SK-N-SH (cell line): ENCODE results near the gene ZSWIM7. TPM values are rescaled to one million over a fixed set of nuclear protein-coding genes. Genes with fewer than 3 reads are reported as not detected.

ENCODE experiments used
- CTCF ChIA-PET: fragments of 300-600, 350-600 bp; formaldehyde crosslinking; extraction: SDS; loops from one replicate; lab custom pipeline; 2021; lab: Yijun Ruan, JAX
- POLR2A ChIA-PET: fragments of 350-600 bp; sonication (Branson Sonifier 250); formaldehyde crosslinking; extraction: SDS; loops from one replicate; lab custom pipeline; 2020; ENCODE audit warnings: antibody characterized with exemption, inconsistent platforms; lab: Yijun Ruan, JAX
- DNase-seq: peaks from one replicate; pipeline ENCODE4 v3.0.0; 2012
- H2AFZ ChIP-seq: fragments of 200-600 bp; sonication (generic); 2 replicates; pipeline ENCODE4 v1.8.1; 2016; ENCODE audit warnings: antibody characterized with exemption, mild to moderate bottlenecking, low read depth
- H3F3A ChIP-seq: fragments of 200-600 bp; sonication (generic); replicated peaks from 2 replicates; pipeline ENCODE3; 2016; ENCODE audit warnings: antibody characterized with exemption, mild to moderate bottlenecking; ENCODE audit not compliant: insufficient read depth
- H3K27ac ChIP-seq, 2 experiments: fragments of 200-500 bp in 1 of 2; fragments of 200-600 bp in 1 of 2; sonication (Bioruptor generic) in 1 of 2; sonication (generic), shearing (Covaris generic) in 1 of 2; 2 replicates each; pipeline versions ENCODE4 v1.5.1 to v1.6.1; 2014 to 2016; ENCODE audit warnings: low read depth in 2 of 2, inconsistent platforms in 1 of 2, low read length in 1 of 2, mild to moderate bottlenecking in 1 of 2, mixed read lengths in 1 of 2
- H3K27me3 ChIP-seq: fragments of 200-600 bp; sonication (generic), shearing (Covaris generic); 2 replicates; pipeline ENCODE4 v1.6.1; 2016; ENCODE audit warnings: mixed run types; ENCODE audit not compliant: insufficient read depth
- H3K36me3 ChIP-seq, 2 experiments: fragments of 200-500 bp in 1 of 2; fragments of 200-600 bp in 1 of 2; sonication (Bioruptor generic) in 1 of 2; sonication (generic) in 1 of 2; replicated peaks in 1 of 2; 2 replicates each; pipeline versions ENCODE3 to v1.5.1; 2014 to 2016; ENCODE audit warnings: low read length in 1 of 2, mild to moderate bottlenecking in 1 of 2; ENCODE audit not compliant: insufficient read depth in 2 of 2, control insufficient read depth in 1 of 2
- H3K4me1 ChIP-seq, 2 experiments: fragments of 200-500 bp in 1 of 2; fragments of 200-600 bp in 1 of 2; sonication (Bioruptor generic) in 1 of 2; sonication (generic), shearing (Covaris generic) in 1 of 2; 2 replicates each; pipeline versions ENCODE4 v1.5.1 to v1.6.1; 2014 to 2016; ENCODE audit warnings: low read depth in 1 of 2, low read length in 1 of 2, mixed run types in 1 of 2; ENCODE audit not compliant: insufficient read depth in 2 of 2, control insufficient read depth in 1 of 2
- H3K4me2 ChIP-seq: fragments of 200-600 bp; sonication (generic), shearing (Covaris generic); 2 replicates; pipeline ENCODE4 v1.6.1; 2017; ENCODE audit warnings: mixed run types
- H3K4me3 ChIP-seq, 2 experiments: fragments of 200-500 bp in 1 of 2; fragments of 200-600 bp in 1 of 2; sonication (Bioruptor generic) in 1 of 2; sonication (generic), shearing (Covaris generic) in 1 of 2; 2 replicates each; pipeline versions ENCODE4 v1.5.1 to v1.8.1; 2014 to 2016; ENCODE audit warnings: low read depth in 2 of 2, inconsistent platforms in 1 of 2, low read length in 1 of 2, mild to moderate bottlenecking in 1 of 2, mixed read lengths in 1 of 2, moderate library complexity in 1 of 2
- H3K79me2 ChIP-seq: fragments of 200-600 bp; sonication (generic); 2 replicates; pipeline ENCODE4 v1.8.1; 2017; ENCODE audit warnings: mild to moderate bottlenecking; ENCODE audit not compliant: insufficient read depth
- H3K9ac ChIP-seq: fragments of 200-600 bp; sonication (generic); 2 replicates; pipeline ENCODE4 v1.6.1; 2017; ENCODE audit warnings: mixed run types
- H3K9me2 ChIP-seq: fragments of 200-600 bp; sonication (generic); 2 replicates; pipeline ENCODE4 v1.6.1; 2017; ENCODE audit warnings: mixed run types
- H3K9me3 ChIP-seq: fragments of 200-600 bp; sonication (generic); 2 replicates; pipeline ENCODE4 v1.6.1; 2017; ENCODE audit warnings: mixed run types, mild to moderate bottlenecking, moderate library complexity
- H4K20me1 ChIP-seq: fragments of 200-600 bp; sonication (generic); 2 replicates; pipeline ENCODE4 v1.6.1; 2017; ENCODE audit warnings: mild to moderate bottlenecking, mixed run types; ENCODE audit not compliant: insufficient read depth
- ELF1 ChIP-seq: IDR thresholded peaks from 2 replicates; pipeline ENCODE4 v1.4.0; 2012
- FOSL2 ChIP-seq: IDR thresholded peaks from 2 replicates; pipeline ENCODE4 v1.4.0; 2012; ENCODE audit warnings: low read depth, mild to moderate bottlenecking, moderate library complexity, borderline replicate concordance
- FOXM1 ChIP-seq: IDR thresholded peaks from 2 replicates; pipeline ENCODE4 v1.4.0; 2012; ENCODE audit warnings: low read depth, mild to moderate bottlenecking
- JUND ChIP-seq: IDR thresholded peaks from 2 replicates; pipeline ENCODE4 v1.4.0; 2012
- RCOR1 ChIP-seq: fragments of 150-350 bp; IDR thresholded peaks from 2 replicates; pipeline ENCODE4 v1.6.1; 2017; ENCODE audit warnings: antibody characterized with exemption, low read length
- RFX5 ChIP-seq: IDR thresholded peaks from 2 replicates; pipeline ENCODE4 v1.6.1; 2012; ENCODE audit warnings: mild to moderate bottlenecking, improper control_type of control experiment, low read length
- TCF12 ChIP-seq: IDR thresholded peaks from 2 replicates; pipeline ENCODE4 v1.4.0; 2012
- WGBS: methylation state at CpG from one replicate; pipeline ENCODE4 v1.1.6; 2017; ENCODE audit warnings: low lambda C conversion rate; 5-methylcytosine and 5-hydroxymethylcytosine counted together
- polyA plus RNA-seq, 3 experiments: library from polyadenylated mRNA; depleted of rRNA; stranded (reverse); fragments of >200 nt; gene quantifications; 2 replicates each; pipeline ENCODE4 v1.2.3, GENCODE V29; 2012
- TF ChIP-seq, protein P1 (sequence below): fragments of 150-350 bp; IDR thresholded peaks from 2 replicates; pipeline ENCODE4 v1.6.1; 2016; ENCODE audit warnings: mild to moderate bottlenecking, low read depth, low read length
- TF ChIP-seq, protein P2 (sequence below): IDR thresholded peaks from 2 replicates; pipeline ENCODE4 v1.4.0; 2012; ENCODE audit warnings: low read depth, borderline replicate concordance
- TF ChIP-seq, protein P3 (sequence below): IDR thresholded peaks from 2 replicates; pipeline ENCODE4; 2012
- TF ChIP-seq, protein P4 (sequence below): IDR thresholded peaks from 2 replicates; pipeline ENCODE4 v1.6.1; 2012; ENCODE audit warnings: mild to moderate bottlenecking, low read depth, low read length, moderate library complexity

Gene ZSWIM7
- polyA plus RNA-seq, 1 of the 3 experiments (the other 2 are of a cell fraction): 63.3 TPM

DNA sequence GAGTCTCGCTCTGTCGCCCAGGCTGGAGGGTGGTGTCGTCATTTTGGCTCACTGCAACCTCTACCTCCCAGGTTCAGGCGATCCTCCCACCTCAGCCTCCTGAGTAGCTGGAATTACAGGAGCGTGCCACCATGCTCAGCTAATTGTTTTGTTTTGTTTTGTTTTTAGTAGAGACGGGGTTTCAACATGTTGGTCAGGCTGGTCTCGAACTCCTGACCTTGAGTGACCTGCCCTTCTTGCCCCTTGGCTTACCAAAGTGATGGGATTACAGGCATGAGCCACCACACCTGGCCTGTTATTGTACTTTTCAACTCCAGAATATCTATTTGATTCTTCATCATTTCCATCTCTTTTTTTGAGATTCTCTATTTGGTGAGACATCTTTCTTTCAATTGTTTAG, 63.6 kb downstream of the ZSWIM7 start (continued):
- TF ChIP-seq, protein P1, sequence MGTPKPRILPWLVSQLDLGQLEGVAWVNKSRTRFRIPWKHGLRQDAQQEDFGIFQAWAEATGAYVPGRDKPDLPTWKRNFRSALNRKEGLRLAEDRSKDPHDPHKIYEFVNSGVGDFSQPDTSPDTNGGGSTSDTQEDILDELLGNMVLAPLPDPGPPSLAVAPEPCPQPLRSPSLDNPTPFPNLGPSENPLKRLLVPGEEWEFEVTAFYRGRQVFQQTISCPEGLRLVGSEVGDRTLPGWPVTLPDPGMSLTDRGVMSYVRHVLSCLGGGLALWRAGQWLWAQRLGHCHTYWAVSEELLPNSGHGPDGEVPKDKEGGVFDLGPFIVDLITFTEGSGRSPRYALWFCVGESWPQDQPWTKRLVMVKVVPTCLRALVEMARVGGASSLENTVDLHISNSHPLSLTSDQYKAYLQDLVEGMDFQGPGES: no peak
- TF ChIP-seq, protein P2, sequence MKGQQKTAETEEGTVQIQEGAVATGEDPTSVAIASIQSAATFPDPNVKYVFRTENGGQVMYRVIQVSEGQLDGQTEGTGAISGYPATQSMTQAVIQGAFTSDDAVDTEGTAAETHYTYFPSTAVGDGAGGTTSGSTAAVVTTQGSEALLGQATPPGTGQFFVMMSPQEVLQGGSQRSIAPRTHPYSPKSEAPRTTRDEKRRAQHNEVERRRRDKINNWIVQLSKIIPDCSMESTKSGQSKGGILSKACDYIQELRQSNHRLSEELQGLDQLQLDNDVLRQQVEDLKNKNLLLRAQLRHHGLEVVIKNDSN: no peak

DNA sequence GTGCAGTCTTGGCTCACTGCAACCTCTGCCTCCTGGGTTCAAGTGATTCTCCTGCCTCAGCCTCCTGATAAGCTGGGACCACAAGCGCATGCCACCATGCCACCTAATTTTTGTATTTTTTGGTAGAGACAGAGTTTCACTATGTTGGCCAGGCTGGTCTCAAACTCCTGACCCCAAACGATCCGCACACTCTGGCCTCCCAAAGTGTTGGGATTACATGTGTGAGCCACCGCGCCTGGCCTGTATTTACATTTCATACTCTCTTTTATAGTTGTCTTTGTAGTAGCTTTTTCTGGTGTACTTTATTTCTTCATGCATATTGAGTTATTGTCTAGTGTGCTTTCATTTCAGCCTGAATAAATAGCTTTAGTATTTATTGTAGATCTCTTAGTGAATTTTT, 64.6 kb downstream of the ZSWIM7 start:
- ChIA-PET CTCF (interaction anchor here (1.1 to 3.2 kb wide), 2 partner anchors 10 to 64 kb away, joined by 3 to 20 read pairs; partner anchors contain the start of genes ADORA2B, TTC19 and ZSWIM7), POLR2A (no interaction called here)
- TF ChIP-seq RFX5 (no peak), RCOR1 (no peak), FOXM1 (no peak)
- TF ChIP-seq, protein P3, sequence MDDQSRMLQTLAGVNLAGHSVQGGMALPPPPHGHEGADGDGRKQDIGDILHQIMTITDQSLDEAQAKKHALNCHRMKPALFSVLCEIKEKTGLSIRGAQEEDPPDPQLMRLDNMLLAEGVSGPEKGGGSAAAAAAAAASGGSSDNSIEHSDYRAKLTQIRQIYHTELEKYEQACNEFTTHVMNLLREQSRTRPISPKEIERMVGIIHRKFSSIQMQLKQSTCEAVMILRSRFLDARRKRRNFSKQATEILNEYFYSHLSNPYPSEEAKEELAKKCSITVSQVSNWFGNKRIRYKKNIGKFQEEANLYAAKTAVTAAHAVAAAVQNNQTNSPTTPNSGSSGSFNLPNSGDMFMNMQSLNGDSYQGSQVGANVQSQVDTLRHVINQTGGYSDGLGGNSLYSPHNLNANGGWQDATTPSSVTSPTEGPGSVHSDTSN: no peak
- TF ChIP-seq, protein P2: no peak
- TF ChIP-seq, protein P1: no peak
- no peak overlapping the region for H3K9ac ChIP-seq
- H3K9me2 ChIP-seq: no peaks in the 10 kb centered on the region
- no peaks in the 10 kb centered on the region for H3K36me3 ChIP-seq
- H3F3A ChIP-seq: no peaks in the 10 kb centered on the region
- no peaks in the 10 kb centered on the region for H4K20me1 ChIP-seq
- no peak overlapping the region for H3K4me3 ChIP-seq
- H2AFZ ChIP-seq: no peak overlapping the region
- H3K79me2 ChIP-seq: no peaks in the 10 kb centered on the region
- H3K4me1 ChIP-seq: no peaks in the 10 kb centered on the region
- DNase-seq: no peak
- no peak overlapping the region for H3K4me2 ChIP-seq
- no peak overlapping the region for H3K27ac ChIP-seq
- no peaks in the 10 kb centered on the region for H3K9me3 ChIP-seq
- no peaks in the 10 kb centered on the region for H3K27me3 ChIP-seq
- 91% methylated on average over 5 of the region's 5 CpGs for WGBS

DNA sequence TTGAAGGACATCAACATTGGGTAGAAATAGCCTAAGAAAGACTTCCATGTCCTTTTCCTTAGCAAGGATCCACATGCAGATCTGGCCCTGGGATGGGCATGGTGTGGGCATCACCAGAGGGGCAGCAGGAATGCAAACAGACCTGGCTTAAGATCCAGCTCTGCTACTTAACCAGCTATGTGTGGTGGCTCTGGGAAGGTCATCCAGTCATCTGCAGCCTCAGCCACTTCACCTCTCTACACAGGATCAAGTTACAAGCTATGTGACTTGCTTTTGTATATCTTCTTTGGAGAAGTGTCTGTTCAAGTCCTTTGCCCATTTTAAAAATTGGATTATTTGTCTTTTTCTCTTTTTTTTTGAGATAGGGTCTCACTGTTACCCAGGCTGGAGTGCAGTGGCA, 68.1 kb downstream of the ZSWIM7 start:
- TF ChIP-seq, protein P3: no peak
- TF ChIP-seq FOSL2: no peak
- TF ChIP-seq JUND: no peak
- TF ChIP-seq TCF12: no peak
- TF ChIP-seq, protein P4, sequence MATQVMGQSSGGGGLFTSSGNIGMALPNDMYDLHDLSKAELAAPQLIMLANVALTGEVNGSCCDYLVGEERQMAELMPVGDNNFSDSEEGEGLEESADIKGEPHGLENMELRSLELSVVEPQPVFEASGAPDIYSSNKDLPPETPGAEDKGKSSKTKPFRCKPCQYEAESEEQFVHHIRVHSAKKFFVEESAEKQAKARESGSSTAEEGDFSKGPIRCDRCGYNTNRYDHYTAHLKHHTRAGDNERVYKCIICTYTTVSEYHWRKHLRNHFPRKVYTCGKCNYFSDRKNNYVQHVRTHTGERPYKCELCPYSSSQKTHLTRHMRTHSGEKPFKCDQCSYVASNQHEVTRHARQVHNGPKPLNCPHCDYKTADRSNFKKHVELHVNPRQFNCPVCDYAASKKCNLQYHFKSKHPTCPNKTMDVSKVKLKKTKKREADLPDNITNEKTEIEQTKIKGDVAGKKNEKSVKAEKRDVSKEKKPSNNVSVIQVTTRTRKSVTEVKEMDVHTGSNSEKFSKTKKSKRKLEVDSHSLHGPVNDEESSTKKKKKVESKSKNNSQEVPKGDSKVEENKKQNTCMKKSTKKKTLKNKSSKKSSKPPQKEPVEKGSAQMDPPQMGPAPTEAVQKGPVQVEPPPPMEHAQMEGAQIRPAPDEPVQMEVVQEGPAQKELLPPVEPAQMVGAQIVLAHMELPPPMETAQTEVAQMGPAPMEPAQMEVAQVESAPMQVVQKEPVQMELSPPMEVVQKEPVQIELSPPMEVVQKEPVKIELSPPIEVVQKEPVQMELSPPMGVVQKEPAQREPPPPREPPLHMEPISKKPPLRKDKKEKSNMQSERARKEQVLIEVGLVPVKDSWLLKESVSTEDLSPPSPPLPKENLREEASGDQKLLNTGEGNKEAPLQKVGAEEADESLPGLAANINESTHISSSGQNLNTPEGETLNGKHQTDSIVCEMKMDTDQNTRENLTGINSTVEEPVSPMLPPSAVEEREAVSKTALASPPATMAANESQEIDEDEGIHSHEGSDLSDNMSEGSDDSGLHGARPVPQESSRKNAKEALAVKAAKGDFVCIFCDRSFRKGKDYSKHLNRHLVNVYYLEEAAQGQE: no peak
- no peak for TF ChIP-seq ELF1
- TF ChIP-seq, all 33 proteins: peak for 0
- H3K27ac ChIP-seq: no peak overlapping the region
- no peak overlapping the region for H2AFZ ChIP-seq
- H3K36me3 ChIP-seq: no peaks in the 10 kb centered on the region
- no peaks in the 10 kb centered on the region; a peak in 1 of 4 replicates for H3K4me1 ChIP-seq
- DNase-seq: no peak
- H3K79me2 ChIP-seq: no peaks in the 10 kb centered on the region
- H3K4me2 ChIP-seq: no peak overlapping the region
- no peaks in the 10 kb centered on the region for H3K9me3 ChIP-seq
- H4K20me1 ChIP-seq: no peaks in the 10 kb centered on the region
- ChIA-PET CTCF (interaction anchor here (0.9 to 1.2 kb wide), 2 partner anchors 13 to 102 kb away, joined by 3 to 5 read pairs; partner anchors contain the start of gene ADORA2B), POLR2A (no interaction called here)
- no peaks in the 10 kb centered on the region; the same call in 1 of the 2 replicates for H3K27me3 ChIP-seq
- no peak overlapping the region for H3K9ac ChIP-seq
- H3K4me3 ChIP-seq: no peak overlapping the region
- H3F3A ChIP-seq: no peaks in the 10 kb centered on the region
- no peaks in the 10 kb centered on the region for H3K9me2 ChIP-seq
